ENCODE data around the gene DCLRE1B. TPM values are rescaled to one million over a fixed set of nuclear protein-coding genes. Genes with fewer than 3 reads are reported as not detected.
"Not testable (repeated sequence)": the region's sequence is repeated elsewhere in the genome, so short reads cannot be mapped to it uniquely, and the experiment has no call there.

Gene DCLRE1B
- total RNA-seq, 1 experiment from 2014 or later, result 5.1 TPM

DNA sequence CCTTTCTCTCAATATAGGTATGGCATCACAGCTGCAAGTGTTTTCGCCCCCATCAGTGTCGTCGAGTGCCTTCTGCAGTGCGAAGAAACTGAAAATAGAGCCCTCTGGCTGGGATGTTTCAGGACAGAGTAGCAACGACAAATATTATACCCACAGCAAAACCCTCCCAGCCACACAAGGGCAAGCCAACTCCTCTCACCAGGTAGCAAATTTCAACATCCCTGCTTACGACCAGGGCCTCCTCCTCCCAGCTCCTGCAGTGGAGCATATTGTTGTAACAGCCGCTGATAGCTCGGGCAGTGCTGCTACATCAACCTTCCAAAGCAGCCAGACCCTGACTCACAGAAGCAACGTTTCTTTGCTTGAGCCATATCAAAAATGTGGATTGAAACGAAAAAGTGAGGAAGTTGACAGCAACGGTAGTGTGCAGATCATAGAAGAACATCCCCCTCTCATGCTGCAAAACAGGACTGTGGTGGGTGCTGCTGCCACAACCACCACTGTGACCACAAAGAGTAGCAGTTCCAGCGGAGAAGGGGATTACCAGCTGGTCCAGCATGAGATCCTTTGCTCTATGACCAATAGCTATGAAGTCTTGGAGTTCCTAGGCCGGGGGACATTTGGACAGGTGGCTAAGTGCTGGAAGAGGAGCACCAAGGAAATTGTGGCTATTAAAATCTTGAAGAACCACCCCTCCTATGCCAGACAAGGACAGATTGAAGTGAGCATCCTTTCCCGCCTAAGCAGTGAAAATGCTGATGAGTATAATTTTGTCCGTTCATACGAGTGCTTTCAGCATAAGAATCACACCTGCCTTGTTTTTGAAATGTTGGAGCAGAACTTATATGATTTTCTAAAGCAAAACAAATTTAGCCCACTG is 35.5 kb downstream of the DCLRE1B start:
- no peak for DNase-seq (ENCODE audit: low read depth)
- in situ Hi-C loops (cut with HindIII; ENCODE audit: low pct_unique_long_range_greater_than_20kb, low sequenced_read_pairs), result no loop called here

DNA sequence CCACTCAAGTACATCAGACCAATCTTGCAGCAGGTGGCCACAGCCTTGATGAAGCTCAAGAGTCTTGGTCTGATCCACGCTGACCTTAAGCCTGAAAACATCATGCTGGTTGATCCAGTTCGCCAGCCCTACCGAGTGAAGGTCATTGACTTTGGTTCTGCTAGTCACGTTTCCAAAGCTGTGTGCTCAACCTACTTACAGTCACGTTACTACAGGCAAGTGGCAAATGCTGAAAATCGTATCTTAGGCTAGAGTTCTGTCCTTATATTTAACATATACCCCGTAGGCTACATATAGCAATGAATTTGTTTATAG is 36.1 kb downstream of the DCLRE1B start:
- in situ Hi-C loops (cut with HindIII; ENCODE audit: low pct_unique_long_range_greater_than_20kb, low sequenced_read_pairs), result no loop called here
- DNase-seq (ENCODE audit: low read depth), result no peak

DNA sequence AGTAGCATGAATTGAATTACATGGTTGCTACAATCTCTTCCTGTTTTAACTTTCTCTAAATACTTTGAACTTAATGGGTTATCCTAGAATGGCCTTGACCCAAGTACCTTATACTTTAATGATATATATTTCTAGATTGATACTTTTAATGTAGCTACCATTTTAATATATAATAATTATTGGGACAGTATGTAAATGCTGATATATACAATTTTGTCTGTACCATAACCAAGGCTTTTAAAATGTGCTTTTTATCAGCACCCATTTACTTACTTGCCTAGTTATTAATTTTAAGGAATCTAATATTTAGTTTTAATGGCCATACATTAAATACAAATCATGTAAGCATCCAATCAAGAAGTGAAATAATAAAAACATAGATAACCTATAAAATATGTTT is 37.4 kb downstream of the DCLRE1B start:
- in situ Hi-C loops (cut with HindIII; ENCODE audit: low pct_unique_long_range_greater_than_20kb, low sequenced_read_pairs), result no loop called here

DNA sequence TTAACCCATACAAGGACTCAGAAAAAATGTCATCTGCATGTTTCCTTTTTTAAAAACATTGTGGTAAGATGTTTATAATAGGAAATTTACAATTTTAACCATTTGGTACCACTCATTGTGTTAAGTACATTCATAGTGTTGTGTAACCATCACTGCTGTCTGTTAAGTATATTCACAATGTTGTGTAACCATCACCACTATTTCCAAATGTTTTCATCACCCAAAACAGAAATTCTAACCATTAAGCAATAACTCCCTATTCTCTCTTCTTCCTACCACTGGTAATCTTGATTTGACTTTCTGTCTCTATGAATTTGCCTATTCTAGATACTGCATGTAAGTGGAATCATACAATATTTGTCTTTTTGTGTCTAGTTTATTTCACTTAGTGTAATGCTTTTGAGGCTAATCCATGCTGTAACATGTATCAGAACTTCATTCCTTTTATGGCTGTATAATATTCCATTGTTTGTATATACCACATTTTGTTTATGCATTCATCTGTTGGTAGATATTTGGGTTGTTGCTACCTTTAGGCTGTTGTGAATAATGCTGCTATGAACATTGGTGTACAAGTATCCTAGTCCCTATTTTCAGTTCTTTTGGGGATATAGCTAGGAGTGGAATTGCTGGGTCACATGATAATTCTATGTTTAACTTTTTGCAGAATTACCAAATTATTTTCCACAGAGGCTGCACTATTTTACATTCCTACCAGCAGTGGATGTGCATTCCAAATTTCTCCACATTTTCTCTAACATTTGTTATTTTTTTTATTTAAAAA is 38.1 kb downstream of the DCLRE1B start:
- DNase-seq (ENCODE audit: low read depth), result no peak
- in situ Hi-C loops (cut with HindIII; ENCODE audit: low pct_unique_long_range_greater_than_20kb, low sequenced_read_pairs), result no loop called here

More for the DNA sequence above, 37.4 kb downstream of the DCLRE1B start:
- no peak for DNase-seq (ENCODE audit: low read depth)

DNA sequence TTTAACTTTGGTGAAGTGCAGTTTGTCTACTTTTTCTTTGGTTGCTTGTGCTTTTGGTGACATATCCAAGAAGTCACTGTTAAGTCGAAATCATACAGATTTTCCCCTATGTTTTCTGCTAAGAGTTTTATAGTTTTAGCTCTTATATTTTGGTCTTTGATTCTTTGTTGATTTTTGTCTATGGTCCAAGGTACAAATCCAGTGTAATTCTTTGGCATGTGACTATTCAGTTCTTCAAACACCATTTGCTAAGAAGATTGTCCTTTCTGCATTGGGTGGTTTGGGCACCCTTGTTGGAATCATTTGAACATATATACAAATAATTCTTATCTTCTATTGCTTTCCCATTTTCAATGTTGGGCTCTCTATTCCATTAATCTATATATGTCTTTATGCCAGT is 40.2 kb downstream of the DCLRE1B start:
- DNase-seq (ENCODE audit: low read depth), result no peak
- in situ Hi-C loops (cut with HindIII; ENCODE audit: low pct_unique_long_range_greater_than_20kb, low sequenced_read_pairs), result no loop called here

DNA sequence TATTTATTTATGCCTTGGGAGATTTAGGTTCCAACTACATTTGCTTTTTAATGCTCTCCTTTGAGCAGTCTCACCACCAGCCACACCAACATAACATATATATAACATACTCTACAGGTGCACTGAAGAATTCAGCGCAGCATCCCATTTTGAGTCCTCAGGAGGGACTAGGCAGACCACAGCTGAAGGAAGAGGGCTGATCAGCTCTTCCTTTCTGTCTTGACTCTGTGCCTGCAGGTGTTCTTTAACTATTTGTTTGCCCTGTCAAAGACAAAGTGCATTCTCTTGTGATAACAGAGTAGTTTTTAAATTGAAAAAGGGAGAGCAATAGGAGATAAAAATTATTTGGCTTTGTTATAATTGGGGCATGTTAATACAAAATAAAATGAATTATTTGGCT is 41.0 kb downstream of the DCLRE1B start:
- no peak for DNase-seq (ENCODE audit: low read depth)
- in situ Hi-C loops (cut with HindIII; ENCODE audit: low pct_unique_long_range_greater_than_20kb, low sequenced_read_pairs), result no loop called here

DNA sequence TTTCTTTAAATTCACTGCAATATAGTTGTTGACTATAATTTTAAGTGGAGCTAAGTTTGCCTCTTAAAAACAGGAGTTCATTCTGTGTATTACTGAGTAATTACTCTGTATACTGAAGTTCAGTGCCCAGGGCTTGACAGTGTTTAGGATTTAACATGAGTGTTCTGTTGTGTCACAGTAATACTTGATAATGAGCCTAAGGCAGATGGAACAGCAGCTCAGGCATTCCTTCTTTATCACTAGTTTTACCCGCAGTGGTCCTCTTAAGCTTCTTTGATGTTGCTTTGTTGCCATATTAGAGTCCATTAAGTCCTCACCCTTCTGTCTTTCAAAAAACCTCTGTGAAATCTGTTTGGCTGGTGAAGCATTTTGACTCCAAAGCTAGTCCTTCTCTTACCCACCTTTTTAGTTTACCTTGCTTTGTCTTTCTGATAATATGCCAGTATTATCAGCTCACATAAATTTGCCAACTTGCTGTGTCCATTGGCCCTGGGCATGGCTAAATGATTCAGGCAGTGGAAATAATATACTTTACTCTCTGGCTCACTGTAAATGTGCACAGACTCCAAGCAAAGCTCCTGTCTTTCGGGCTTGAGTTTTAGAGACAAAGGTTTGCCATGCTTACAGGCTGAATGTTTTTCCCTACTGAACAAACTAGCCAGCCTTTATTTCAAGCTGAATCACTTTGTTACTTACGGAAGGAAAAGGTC is 41.7 kb downstream of the DCLRE1B start:
- in situ Hi-C loops (cut with HindIII; ENCODE audit: low pct_unique_long_range_greater_than_20kb, low sequenced_read_pairs), result no loop called here
- no peak for DNase-seq (ENCODE audit: low read depth)

DNA sequence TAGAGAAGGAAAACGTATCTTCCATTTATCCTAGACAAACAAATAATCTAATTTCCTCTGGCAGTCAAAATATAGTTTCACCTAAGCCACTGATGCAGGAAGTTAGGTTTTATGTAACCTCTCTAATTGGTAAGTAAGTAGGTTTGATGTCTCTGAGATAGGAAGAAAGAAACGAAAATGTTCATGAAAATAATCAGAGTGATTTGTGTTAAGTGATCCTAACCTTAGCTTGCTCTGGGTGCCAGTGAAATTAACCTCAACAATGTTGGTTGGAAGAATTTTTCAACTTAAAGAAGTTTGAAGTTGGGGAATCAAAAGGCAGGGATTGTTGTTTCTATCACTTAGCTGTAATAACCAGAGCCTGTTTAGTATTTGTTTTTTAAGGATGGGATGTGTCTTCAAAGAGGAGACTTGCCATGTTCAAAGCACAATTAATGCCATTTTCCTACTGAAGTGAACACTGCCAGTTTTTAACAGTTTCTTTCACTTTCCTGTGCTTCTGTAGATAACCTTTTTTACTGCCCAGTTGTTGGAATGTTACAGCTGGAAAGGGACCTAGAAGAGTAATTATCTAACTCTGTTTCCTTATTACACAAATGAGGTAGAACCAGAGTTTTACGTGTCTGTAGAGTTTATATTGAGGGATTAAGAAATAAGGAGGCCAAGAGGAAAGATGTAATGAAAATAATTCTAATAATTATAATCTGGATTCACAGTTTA is 42.4 kb downstream of the DCLRE1B start:
- in situ Hi-C loops (cut with HindIII; ENCODE audit: low pct_unique_long_range_greater_than_20kb, low sequenced_read_pairs), result no loop called here
- no peak for DNase-seq (ENCODE audit: low read depth)

DNA sequence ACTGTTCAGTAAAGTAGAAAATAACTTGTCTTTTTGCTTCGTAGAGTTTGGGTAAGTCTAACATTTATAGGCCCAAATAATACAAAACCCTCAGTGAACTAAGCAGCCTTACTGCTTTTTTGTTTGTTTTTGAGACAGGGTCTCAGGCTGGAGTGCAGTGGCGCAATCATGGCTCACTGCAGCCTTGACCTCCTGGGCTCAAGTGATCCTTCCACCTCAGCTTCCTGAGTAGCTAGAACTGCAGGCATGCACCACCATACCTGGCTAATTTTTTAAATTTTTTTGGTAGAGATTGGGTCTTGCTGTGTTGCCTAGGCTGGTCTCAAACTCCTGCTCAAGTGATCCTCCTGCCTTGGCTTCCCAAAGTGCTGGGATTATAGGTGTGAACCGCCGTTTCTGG is 43.0 kb downstream of the DCLRE1B start:
- DNase-seq (ENCODE audit: low read depth); in situ Hi-C loops (cut with HindIII; ENCODE audit: low pct_unique_long_range_greater_than_20kb, low sequenced_read_pairs): not testable (repeated sequence)

DNA sequence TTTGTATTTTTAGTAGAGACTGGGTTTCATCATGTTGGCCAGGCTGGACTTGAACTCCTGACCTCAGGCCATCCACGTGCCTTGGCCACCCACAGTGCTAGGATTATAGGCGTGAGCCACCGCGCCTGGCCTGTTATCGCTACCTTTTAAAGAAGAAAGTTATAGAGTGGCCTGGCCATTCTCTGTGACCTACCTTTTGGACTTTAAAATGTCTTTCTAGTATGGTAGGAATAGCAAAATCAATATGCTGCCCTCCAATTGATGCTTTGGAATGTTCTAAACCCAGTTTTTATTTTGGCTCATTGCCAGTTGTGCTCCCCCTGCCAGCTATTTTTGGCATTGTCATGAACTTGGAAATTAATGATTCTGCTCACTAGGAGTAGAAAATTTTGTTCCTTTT is 43.9 kb downstream of the DCLRE1B start:
- in situ Hi-C loops (cut with HindIII; ENCODE audit: low pct_unique_long_range_greater_than_20kb, low sequenced_read_pairs), result no loop called here
- DNase-seq (ENCODE audit: low read depth), result no peak

DNA sequence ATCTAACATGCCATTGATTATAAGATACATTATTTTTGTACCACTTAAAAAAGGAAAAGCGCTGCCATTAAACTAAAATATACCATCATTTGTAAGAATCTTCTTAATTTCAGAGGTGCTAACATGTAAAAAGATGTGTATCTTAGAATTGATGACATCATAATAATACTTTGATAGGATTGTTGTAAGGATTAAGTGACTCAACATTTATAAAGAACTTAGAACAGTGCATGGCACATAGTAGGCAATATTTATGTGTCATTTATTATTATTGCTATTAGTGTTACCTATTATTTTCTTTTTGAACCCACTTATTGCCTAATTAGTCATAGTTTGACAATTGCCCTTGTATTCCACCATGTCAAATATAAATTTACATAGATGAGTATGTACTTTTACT is 45.8 kb downstream of the DCLRE1B start:
- in situ Hi-C loops (cut with HindIII; ENCODE audit: low pct_unique_long_range_greater_than_20kb, low sequenced_read_pairs), result no loop called here

DNA sequence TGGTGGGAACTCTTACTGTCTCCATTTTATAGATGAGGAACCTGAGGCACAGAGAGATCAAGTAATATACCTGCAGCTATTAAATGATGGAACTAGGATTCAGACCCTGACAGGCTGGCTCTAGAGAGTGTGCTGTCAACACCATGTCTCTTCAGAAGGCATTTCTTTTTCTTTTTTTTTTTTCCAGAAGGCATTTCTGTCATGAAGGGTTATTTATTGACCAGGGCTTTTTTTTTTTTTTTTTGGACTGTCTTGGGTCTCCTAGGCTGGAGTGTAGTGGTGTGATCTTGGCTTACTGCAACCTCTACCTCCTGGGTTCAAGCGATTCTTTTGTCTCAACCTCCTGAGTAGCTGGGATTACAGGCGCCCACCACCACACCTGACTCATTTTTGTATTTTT is 46.6 kb downstream of the DCLRE1B start:
- no peak for DNase-seq (ENCODE audit: low read depth)
- in situ Hi-C loops (cut with HindIII; ENCODE audit: low pct_unique_long_range_greater_than_20kb, low sequenced_read_pairs), result no loop called here

More for the DNA sequence above, 45.8 kb downstream of the DCLRE1B start:
- DNase-seq (ENCODE audit: low read depth), result no peak

DNA sequence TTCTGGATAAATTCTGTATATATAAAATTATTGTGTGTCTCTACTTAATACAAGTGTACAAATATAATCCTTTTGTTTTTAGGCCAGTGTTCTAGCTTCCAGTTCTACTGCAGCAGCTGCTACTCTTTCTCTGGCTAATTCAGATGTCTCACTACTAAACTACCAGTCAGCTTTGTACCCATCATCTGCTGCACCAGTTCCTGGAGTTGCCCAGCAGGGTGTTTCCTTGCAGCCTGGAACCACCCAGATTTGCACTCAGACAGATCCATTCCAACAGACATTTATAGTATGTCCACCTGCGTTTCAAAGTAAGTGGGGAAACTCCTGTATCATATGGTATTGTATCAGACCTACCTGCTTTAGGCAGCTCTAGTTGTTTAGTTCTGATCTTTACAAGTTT is 52.9 kb downstream of the DCLRE1B start:
- DNase-seq (ENCODE audit: low read depth), result no peak
- in situ Hi-C loops (cut with HindIII; ENCODE audit: low pct_unique_long_range_greater_than_20kb, low sequenced_read_pairs), result no loop called here

DNA sequence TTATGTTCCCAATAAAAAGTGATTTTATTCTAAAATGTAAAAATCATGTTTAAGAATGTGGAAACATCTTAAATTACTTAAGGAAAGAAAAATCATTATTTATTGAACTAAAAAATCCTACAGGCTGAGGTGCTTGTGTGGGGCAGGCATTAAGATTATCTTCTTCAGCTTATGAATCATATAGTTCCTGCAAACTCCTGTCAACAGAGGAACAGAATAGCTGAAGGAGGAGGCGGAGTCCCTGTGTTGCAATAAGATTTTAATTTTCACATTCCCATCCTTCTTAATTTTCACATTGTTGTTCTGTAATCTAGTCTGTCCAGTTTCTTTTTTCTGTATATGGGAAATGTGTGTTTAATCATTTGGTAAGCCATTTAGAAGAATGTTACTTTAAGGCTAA is 53.6 kb downstream of the DCLRE1B start:
- no peak for DNase-seq (ENCODE audit: low read depth)
- in situ Hi-C loops (cut with HindIII; ENCODE audit: low pct_unique_long_range_greater_than_20kb, low sequenced_read_pairs), result no loop called here

DNA sequence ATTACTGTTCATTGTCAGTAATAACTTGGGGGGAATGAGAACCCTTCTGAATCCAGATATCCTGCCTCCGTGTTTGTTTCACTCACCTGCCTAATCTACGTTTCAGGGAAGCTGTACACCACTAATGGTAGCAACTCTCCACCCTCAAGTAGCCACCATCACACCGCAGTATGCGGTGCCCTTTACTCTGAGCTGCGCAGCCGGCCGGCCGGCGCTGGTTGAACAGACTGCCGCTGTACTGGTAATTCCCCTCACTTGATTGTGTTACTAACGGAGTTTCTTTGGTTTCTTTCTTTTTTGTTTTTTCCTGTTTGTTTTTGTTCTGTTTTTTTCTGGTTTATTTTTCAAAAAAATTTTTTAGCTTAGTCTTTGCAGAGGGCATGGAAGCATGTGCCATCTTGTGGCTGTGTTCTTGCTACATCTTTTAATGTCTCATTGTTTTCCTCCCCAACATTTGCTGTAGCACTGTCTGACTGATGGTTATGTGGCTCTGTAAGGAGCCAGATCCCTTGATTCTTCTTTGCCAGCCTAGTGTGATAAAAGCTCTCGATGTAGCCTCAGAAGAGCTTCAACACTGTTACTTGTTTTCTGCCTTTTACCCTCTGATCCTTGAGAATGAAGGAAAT is 58.3 kb downstream of the DCLRE1B start:
- no peak for DNase-seq (ENCODE audit: low read depth)
- in situ Hi-C loops (cut with HindIII; ENCODE audit: low pct_unique_long_range_greater_than_20kb, low sequenced_read_pairs), result no loop called here
